ENCODE measurements around the gene VAV3. TPM values are rescaled to one million over a fixed set of nuclear protein-coding genes. Genes with fewer than 3 reads are reported as not detected.

The VAV3 gene
- total RNA-seq, 1 donor from 2014 or later: 11.3 TPM

- H3K27ac ChIP-seq: no peak overlapping the region
- no peaks in the 10 kb centered on the region for H3K36me3 ChIP-seq
- H3K27me3 ChIP-seq (ENCODE audit: low read depth): no peaks in the 10 kb centered on the region
- ATAC-seq (no peak), DNase-seq (no peak)
- intact Hi-C loops (cut with DNase I): no loop called here
- no peak for TF ChIP-seq CTCF (IDR thresholded peaks at IDR 0.05)
- H3K4me1 ChIP-seq: peaks cover 2% of the 10 kb centered on the region
- no peaks in the 10 kb centered on the region for H3K9me3 ChIP-seq
- no peak overlapping the region for H3K4me3 ChIP-seq
Measured at GRCh38 chr1:107889524-107889923, 75.5 kb downstream of the VAV3 start.

- no peak for TF ChIP-seq CTCF (IDR thresholded peaks at IDR 0.05)
- intact Hi-C loops (cut with DNase I): no loop called here
- peaks cover 10% of the 10 kb centered on the region for H3K4me1 ChIP-seq
- no peaks in the 10 kb centered on the region for H3K27me3 ChIP-seq (ENCODE audit: low read depth)
- ATAC-seq (no peak), DNase-seq (no peak)
- H3K36me3 ChIP-seq: no peaks in the 10 kb centered on the region
- no peak overlapping the region for H3K4me3 ChIP-seq
- no peak overlapping the region for H3K27ac ChIP-seq
- H3K9me3 ChIP-seq: no peaks in the 10 kb centered on the region
Measured at GRCh38 chr1:107883562-107883961, 81.4 kb downstream of the VAV3 start.

- TF ChIP-seq CTCF (IDR thresholded peaks at IDR 0.05): no peak
- Histone ChIP-seq H3K4me3 (no peak overlapping the region), H3K27me3 (ENCODE audit: low read depth) (no peaks in the 10 kb centered on the region), H3K27ac (no peak overlapping the region), H3K9me3 (no peaks in the 10 kb centered on the region), H3K4me1 (peaks cover 30% of the 10 kb centered on the region), H3K36me3 (no peaks in the 10 kb centered on the region)
- ATAC-seq (no peak), DNase-seq (no peak)
- intact Hi-C loops (cut with DNase I): no loop called here
Measured at GRCh38 chr1:107879927-107880326, 85.1 kb downstream of the VAV3 start.

- no peak for TF ChIP-seq CTCF (IDR thresholded peaks at IDR 0.05)
- intact Hi-C loops (cut with DNase I): no loop called here
- no peak overlapping the region for H3K4me3 ChIP-seq
- no peaks in the 10 kb centered on the region for H3K27me3 ChIP-seq (ENCODE audit: low read depth)
- no peaks in the 10 kb centered on the region for H3K9me3 ChIP-seq
- peaks cover 30% of the 10 kb centered on the region for H3K4me1 ChIP-seq
- ATAC-seq (no peak), DNase-seq (no peak)
- no peak overlapping the region for H3K27ac ChIP-seq
- no peaks in the 10 kb centered on the region for H3K36me3 ChIP-seq
Measured at GRCh38 chr1:107879346-107879745, 85.6 kb downstream of the VAV3 start.

- intact Hi-C loops (cut with DNase I): no loop called here
- ATAC-seq (peak; percentile 73 to 76), DNase-seq (peak; percentile 48)
- H3K4me1 ChIP-seq: peaks cover 21% of the 10 kb centered on the region
- no peaks in the 10 kb centered on the region for H3K36me3 ChIP-seq
- H3K27ac ChIP-seq: no peak overlapping the region
- no peak overlapping the region for H3K4me3 ChIP-seq
- no peaks in the 10 kb centered on the region for H3K27me3 ChIP-seq (ENCODE audit: low read depth)
- TF ChIP-seq CTCF (IDR thresholded peaks at IDR 0.05): no peak
- no peaks in the 10 kb centered on the region for H3K9me3 ChIP-seq
Measured at GRCh38 chr1:107877745-107878144, 87.2 kb downstream of the VAV3 start.

- no peak overlapping the region for H3K4me3 ChIP-seq
- H3K27me3 ChIP-seq (ENCODE audit: low read depth): no peaks in the 10 kb centered on the region
- ATAC-seq (peak; percentile 64 to 87), DNase-seq (no peak)
- TF ChIP-seq CTCF (IDR thresholded peaks at IDR 0.05): no peak
- H3K36me3 ChIP-seq: no peaks in the 10 kb centered on the region
- intact Hi-C loops (cut with DNase I): no loop called here
- H3K9me3 ChIP-seq: no peaks in the 10 kb centered on the region
- peaks cover 21% of the 10 kb centered on the region for H3K4me1 ChIP-seq
- no peak overlapping the region for H3K27ac ChIP-seq
Measured at GRCh38 chr1:107877092-107877491, 87.9 kb downstream of the VAV3 start.
